ENCODE data around the gene LIN7A. TPM values are rescaled to one million over a fixed set of nuclear protein-coding genes. Genes with fewer than 3 reads are reported as not detected.

The LIN7A gene, protein sequence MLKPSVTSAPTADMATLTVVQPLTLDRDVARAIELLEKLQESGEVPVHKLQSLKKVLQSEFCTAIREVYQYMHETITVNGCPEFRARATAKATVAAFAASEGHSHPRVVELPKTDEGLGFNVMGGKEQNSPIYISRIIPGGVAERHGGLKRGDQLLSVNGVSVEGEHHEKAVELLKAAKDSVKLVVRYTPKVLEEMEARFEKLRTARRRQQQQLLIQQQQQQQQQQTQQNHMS
- 0.57 and 1.3 TPM in 2 replicates for total RNA-seq (2014; rRNA removed)
- polyA plus RNA-seq (2012), result 1.1 TPM

DNA sequence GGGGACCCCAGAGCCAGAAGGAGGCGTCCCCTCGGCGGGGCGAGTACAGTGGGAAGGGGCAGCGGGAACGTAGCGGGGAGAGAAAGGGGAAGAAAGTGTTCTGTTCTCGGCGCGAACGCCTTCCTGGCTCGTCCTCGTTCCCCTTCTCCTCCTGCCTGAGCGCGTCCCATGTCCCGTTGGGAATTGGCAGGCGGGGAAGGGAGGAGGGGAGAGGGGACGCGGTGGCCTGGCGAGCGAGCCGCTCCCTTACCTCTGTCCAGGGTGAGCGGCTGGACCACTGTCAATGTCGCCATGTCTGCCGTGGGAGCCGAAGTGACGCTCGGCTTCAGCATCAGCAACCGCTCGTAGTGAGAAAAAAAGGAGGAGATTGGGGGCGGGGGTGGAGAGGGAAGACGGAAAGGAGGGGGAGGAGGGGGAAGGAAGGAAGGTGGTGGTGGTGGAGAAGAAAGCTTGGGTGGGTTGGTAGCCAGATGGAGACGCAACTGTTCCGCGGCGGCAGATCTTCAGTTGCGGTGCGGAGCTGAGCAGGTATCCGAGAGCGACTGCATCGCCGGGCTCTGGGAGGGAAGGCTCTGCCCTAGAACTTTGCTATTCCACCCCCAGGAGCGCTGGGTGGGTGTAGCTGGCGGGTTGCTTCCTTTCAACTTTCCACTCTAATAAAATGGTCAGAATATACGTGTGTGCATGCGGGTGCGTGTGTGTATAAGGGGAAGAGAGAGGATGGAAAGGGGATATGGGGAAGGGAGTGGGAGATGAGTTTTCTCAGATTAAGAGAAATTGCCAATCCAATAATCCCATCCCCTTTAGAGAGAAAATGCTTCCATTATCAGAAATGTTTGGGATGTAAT, at the start of gene LIN7A:
TSS of gene LIN7A (minus strand) at position 544 of the 848 bp plus-strand sequence. CDS start at position 332, 212 bp downstream.
- peak; percentile 28 for DNase-seq (ENCODE audit: low read depth)

DNA sequence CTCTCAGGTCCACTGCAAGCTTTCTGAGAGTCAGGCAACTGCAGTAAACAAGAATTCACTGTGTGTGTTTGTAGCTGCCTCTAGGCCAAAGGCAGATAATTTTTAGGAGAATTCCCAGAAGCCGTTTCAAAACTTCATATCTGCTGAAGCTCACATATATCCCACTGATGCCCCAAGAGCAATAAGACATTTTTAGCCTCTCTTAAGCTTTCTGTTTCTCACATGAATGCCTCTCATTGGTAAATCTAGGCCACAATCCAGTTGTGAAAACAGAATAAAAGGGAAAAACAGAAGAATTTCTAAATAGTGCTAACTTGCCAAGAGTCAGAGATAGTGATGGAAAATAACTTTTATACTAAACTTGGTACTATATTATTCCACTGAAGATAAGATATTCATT, 48.5 kb upstream of the LIN7A start:
- no peak for DNase-seq (ENCODE audit: low read depth)

DNA sequence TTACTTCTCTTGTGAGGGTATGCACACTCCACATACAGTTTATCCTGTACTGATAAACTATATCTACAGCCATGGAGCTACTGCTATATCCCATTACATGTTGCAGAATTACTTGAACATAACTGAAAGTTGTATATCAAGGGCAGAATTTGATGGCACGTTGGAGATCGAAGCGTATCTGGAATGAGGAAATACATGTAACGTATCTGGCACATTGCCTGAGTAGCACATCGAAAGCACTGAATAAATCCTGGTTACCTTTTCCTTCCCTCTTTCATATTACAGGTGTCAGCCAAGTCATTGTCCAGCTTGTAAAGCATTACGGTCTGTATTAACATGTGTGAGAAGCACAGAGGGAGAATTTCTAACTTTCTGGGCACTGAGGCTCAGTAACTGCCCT, 42.1 kb upstream of the LIN7A start:
- DNase-seq (ENCODE audit: low read depth), result no peak

DNA sequence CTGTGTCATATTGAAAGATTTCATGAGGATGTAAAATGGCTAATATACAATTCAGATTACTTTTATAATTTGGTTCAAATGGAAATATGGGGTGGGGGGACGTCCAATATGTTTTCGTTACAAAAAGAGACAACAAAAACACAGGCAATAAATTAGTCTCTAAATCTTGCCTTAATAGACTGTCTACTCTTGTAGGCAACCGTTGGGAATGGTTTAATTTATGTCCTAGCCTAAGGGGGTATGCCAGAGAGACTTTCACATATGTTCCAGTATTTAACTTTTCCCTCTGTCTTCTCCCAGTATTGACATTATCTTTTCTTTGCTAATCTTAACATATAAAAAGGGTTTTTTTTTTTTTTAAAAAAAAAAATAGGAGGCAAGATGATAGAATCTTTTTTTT, 41.5 kb upstream of the LIN7A start:
- DNase-seq (ENCODE audit: low read depth), result no peak

DNA sequence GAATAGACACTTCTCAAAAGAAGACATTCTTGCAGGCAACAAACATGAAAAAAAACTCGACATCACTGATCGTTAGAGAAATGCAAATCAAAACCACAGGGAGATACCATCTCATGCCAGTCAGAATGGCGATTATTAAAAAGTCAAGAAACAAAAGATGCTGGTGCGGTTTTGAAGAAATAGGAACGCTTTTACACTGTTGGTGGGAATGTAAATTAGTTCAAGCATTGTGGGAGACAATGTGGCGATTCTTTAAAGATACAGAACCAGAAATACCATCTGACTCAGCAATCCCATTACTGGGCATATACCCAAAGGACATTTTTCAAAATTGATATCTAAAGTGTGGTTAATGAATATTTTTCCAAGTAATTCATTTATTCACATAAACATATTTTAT, 39.6 kb upstream of the LIN7A start:
- no peak for DNase-seq (ENCODE audit: low read depth)

DNA sequence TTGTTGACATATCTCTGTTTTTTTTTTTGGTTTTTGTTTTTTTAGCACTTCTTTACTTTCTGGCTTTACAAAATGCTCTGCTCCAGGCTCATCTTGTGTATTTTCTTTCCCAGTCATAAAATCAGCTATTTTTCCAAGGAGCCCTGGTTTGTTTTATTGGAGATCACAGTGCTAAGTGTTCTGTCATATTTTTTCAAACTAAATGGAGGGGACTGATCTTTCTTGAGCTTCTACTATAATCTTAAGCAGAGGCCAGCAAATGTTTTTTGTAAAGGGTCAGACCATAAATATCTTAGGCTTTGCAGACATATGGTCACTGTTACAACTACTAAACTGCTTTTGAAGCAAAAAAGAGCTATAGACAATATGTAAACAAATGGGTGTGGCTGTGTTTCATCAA, 30.6 kb upstream of the LIN7A start:
- no peak for DNase-seq (ENCODE audit: low read depth)

DNA sequence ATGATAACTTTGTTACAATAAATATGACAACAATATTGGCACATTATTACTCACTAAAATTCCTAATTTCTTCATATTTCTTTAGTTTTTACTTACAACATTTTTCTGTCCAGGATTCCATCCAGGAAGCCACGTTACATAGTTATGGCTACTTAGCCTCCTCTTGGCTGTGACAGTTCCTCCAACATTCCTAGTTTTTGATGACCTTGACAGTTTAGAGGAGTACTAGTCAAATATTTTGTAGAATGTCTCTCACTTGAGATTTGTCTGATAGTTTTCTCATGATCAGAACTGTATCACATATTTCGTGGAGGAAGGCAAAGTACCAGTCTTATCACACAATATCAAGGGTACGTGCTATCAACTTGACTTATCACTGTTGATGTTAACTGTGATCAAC, 29.8 kb upstream of the LIN7A start:
- no peak for DNase-seq (ENCODE audit: low read depth)

DNA sequence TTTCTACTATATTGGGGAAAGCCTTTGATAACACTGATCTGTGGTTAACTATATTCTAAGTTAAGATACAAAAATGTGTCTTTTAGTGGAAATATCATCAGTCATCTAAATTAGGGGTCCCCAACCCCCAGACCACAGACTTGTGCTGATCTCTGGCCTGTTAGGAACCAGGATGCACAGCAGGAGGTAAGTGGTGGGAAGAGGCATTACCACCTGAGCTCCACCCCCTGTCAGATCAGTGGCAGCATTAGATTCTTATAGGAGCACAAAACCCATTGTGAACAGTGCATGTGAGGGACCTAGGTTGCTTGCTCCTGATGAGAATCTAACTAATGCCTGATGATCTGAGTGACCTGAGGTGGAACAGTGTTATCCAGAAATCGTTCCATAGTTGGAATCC, 28.3 kb upstream of the LIN7A start:
- DNase-seq (ENCODE audit: low read depth), result no peak

DNA sequence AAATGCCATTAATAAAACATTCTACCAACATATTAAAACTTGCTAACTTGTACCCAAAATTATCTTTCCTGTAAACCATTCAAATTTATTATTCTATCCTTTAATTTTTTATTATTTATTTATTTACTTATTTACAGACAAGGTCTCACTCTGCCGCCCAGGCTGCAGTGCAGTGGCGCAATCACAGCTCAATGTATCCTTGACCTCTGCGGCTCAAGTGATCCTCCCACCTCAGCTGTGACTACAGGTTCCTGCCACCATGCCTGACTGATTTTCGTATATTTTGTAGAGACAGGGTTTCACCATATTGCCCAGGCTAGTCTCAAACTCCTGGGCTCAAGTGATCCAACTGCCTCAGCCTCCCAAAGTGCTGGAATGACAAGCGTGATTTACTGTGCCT, 20.4 kb upstream of the LIN7A start:
- no peak for DNase-seq (ENCODE audit: low read depth)

DNA sequence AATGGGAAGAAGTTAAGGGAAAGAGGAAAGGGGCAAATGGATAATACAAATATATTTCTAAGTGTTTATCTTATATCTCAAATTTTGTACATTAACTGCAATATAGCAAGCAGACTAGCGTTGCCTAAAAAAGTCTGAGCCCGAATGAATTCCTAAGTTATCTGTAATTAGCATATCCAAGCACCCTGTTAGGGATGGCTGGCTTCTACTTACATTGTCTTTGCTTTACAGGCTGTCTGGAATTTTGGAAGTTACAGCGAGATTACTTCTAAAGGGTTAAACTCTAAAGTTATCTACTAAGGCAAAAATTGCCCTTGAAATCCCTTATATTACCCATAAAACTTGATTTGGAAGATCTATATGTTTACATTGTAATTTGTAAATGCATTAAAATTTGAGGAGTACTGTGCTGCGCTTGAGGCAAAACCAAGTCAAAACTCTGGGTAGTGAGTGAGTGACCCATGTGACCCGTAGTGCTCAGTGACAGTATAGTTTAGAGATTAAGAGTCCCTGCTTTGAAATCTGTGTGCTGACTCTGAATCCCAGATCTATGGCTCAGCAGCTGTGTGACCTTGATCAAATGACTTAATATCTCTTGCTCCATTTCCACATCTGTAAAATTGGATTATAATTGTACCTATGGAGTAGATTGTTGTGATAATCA, 17.3 kb upstream of the LIN7A start:
- no peak for DNase-seq (ENCODE audit: low read depth)

DNA sequence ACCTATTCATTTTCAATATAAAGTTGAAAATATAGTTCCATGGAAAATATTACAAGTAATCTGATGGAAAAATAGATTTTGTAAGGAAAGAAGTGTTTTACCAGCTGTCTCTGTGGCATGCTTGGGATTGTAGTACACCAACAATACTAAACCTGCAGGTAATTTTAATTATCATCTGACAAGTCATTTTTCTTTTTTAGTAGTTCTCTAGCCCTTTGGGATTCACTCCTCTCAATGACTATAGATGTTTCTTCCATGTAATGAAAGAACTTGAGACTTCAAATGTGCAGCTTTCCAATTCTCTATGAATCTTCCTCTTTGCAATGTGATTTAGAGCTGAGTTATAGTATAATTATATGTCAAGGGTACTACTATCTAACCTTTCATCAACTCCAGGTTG, 14.7 kb upstream of the LIN7A start:
- DNase-seq (ENCODE audit: low read depth), result no peak

DNA sequence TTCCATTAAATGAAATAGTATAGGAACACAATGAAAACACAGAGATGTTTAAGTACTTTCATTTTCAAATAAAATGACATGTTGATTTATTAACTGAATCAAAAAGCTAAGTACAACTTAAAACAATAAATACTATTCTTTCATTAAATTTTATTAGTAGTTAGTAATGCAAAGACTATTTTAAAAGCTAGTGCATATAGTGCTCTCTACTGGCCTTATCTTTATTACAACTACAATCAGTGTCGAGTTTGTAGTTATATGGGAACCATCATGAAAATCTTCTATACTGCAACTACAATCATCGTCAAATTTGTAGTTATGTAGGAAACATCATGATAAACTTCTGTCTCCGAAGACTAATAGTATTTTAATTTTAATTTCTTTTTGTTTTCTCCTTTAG, 8.9 kb upstream of the LIN7A start:
- DNase-seq (ENCODE audit: low read depth), result peak; percentile 7

DNA sequence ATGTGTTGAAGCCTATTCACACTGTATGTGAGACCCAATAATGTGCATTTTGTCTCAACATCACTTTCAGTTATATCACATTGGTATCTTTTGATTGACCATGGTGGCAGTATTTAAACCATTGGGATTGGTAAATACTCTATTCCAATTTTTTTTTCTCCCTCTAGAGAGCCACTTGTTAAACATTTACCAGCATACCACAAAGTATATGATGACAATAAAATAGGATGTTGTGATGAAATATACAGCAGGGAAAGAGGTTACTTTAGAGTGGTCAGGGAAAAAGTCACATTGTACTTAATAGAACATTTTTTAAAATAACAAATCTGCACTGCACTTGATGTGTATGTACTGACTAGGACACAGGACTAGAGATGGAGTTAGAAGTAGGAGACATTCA, 5.6 kb upstream of the LIN7A start:
- no peak for DNase-seq (ENCODE audit: low read depth)

DNA sequence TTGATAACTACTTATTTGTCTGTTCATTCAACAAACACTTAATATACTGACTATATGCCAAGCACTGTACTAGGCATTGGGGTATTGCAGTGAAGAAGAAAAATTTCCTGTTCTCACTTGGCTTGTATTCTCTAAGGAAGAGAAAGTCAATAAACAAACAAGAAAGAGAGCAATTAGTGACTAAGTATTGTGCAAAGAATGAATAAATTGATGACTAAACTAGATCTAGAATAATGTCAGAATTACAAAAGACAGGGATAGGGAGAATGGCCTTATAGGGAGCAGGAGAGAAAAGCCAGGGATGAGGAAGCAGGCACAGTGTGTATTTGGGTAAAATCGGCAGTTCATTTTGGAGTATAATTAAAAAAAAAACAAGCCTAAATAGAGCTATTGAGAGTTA, 4.2 kb upstream of the LIN7A start:
- DNase-seq (ENCODE audit: low read depth), result no peak

DNA sequence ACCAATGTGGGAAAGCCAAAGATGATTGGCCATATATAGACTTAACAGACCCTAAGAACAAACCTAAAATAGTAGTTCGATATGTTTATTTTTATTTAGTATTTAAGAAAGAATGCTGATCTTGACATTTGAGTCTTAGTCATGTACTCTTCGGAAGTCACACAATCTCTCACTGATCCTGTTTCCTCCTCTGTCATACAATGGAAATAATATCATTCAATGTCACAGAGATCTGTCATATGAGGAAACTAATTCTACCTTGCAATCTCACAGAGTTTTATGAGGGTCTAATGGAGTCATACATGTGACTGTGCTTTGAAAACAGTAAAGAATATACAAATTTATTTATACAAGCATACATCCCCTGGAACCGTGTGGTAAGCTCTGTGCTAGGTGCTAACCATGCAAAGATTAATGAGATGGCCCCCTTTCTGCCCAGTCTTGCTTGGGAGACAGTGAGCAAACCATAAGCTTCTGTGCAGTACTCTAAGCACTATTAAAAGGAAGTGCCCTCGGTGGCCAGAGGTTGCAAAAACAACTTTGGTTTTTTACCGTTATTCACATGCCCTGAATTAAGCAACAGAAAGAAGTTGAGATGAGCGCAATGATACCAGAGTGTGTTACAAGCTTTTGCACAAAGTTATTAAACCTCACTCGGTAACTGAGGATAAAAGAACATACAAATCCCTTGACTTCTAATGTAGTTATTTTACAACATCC, 1.7 kb upstream of the LIN7A start:
- DNase-seq (ENCODE audit: low read depth), result no peak

DNA sequence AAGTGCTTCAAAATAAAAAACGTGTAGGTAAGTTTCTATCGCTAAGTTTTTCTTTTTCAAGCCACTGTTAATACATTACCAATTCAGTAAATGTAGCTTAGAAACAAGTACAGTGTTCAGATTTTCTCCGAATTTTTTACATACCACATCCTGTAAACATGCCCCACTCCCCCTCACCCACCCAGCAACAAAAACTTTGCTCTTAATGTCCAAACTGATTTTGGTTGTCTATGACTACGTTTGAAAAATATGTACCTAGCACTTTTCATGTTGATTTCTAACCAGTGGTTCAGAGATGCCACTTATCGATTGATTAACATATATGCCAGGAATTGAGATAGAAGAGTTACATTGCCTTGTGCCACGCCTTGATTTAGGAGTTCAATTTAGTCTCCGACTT, 663 bp upstream of the LIN7A start:
- DNase-seq (ENCODE audit: low read depth), result no peak

DNA sequence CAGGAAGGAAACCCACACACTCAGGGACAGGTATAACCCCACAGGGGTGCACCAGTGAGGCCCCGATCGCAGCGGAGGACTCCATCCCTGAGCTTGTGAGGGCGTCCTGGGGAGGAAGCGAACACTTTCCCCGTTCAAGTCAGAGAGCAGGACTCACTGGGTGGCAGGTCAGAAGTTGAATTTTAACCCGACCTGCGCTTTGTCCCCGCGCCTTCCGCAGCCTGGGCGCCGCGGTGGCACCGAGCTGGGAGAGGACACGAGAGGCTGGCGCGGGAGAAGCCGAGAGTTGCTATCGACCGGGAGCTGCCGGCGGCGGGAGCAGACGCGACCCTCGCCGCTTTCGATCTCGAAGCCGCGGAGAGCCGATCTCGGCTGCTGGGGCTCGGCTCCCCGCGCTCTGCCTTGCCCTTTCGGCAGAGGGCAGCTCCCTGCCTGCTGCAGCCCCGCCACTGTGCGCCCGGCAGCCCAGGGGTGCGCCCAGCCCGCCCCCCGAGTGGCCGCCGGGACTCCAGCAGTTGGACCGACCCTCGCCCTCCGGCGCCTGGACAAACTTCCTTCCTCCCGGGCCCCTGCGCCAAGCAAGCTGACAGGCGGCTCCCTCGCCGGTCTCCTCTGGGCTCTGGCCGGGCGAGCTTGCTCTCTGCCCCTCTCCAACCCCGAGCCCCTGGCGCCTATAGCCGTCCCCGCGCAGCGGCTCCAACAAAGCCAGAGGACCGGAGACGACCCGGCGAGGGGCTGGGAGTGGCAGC, 918 bp downstream of the LIN7A start:
- DNase-seq (ENCODE audit: low read depth), result peak; percentile 52

DNA sequence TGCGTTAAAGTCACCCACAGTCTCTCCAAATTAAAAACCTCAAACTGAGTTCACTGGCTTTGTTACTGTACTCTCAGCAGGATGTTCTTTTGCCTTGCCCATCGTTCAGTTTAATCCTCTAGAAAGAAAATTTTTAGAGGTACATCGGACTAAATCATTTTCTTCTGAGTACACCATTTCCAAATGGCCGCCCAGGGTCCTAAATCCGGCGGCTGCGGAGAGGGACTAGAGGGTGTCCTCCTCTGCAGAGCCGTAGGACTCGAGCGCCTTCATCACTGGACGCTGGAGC, 1.4 kb downstream of the LIN7A start:
- DNase-seq (ENCODE audit: low read depth), result no peak

DNA sequence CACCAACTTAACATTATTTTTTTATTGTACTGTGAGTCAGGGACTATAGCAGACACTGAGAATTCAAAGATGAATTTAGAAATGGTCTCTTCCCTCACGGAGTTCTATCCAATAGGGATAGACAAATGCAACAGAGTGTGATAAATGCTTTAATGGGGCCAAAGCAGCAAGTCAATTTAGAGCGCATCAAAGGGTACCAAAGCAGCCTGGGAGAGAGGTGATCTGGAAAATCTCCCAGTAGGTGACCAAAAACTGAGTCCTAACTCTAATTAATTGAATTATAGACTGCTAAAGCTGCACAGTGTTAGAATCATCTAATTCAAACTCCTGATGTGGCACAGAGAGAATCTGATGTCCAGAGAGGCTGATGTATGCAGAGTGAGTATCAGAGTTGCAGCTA, 2.6 kb downstream of the LIN7A start:
- DNase-seq (ENCODE audit: low read depth), result no peak

DNA sequence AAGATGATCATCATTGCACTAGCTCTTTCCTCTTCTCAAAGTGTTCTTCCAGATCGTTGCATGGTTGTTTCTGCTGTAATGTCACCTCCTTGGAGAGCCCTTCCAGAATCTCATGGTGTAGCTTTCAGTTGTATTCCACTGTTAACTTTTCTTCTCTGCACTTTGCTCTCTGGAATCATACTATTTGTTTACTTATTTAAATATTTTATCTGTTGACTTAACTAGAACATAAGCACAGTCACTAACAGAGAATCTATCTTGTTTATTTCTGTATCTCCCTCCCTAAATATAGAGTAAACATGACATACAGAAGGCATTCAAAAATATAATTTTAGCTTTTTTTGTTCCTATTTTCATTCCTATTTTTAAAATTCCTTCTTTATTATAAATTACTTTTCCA, 11.8 kb downstream of the LIN7A start:
- no peak for DNase-seq (ENCODE audit: low read depth)

DNA sequence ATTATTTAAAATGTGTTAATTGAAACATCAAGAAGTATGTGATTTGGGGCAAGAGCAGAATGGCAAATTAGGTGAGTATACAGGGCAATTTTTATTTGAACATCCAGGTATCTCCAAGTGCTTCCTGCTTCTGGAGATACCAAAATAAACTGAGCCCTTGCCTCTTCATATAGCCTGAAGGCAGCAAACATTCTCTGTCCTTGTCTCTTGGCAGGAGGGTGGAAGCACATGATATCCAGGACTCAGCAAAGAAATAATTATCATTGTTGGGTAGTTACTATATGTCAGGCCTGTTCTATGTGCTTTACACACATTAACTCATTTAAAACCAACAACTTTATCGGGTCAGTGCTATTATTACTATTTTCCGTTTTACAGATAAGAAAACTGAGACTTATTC, 12.5 kb downstream of the LIN7A start:
- no peak for DNase-seq (ENCODE audit: low read depth)

DNA sequence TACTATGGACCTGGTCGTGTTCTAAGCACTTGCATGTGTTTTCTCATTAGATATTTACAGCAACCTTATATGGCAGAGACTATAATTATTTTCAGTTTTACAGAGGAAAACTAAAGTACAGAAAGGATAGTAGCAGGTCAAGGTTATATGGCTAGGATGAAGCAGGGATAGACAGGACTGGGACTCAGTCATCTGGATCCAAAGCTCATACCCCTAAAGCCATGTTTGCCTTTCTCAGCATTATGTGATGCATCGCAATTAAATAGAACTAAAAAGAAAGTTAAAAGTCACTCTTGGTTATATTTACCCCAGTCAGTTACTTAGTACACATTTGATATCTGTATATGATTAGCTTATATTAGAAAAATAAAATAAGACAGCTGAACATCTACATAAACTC, 13.3 kb downstream of the LIN7A start:
- DNase-seq (ENCODE audit: low read depth), result no peak
